MM.1S (cell line): Measurements from ENCODE around the gene FBXO8.

Source experiments
- DNase-seq: peaks from one replicate; pipeline ENCODE4 v3.0.0-alpha.2; 2015
- H2AFZ ChIP-seq: fragments of 300-600 bp; sonication (generic); 2 replicates; pipeline ENCODE4 v1.6.0; 2016; ENCODE audit warnings: antibody characterized with exemption, low read length
- H3F3A ChIP-seq: fragments of 300-600 bp; sonication (generic); 2 replicates; pipeline ENCODE4 v1.6.1; 2016; ENCODE audit warnings: mild to moderate bottlenecking, antibody characterized with exemption, low read length, moderate library complexity, mixed read lengths; ENCODE audit not compliant: insufficient read depth
- H3K27ac ChIP-seq: fragments of 300-600 bp; sonication (generic); 2 replicates; pipeline ENCODE4 v1.5.1; 2016; ENCODE audit warnings: mild to moderate bottlenecking, low read length
- H3K27me3 ChIP-seq: fragments of 300-600 bp; sonication (generic); replicated peaks from 2 replicates; pipeline ENCODE4 v1.6.0; 2016; ENCODE audit warnings: low read length; ENCODE audit not compliant: insufficient read depth
- H3K36me3 ChIP-seq: fragments of 300-600 bp; sonication (generic); replicated peaks from 2 replicates; pipeline ENCODE4 v1.6.1; 2016; ENCODE audit warnings: mild to moderate bottlenecking, low read length, mixed read lengths; ENCODE audit not compliant: insufficient read depth
- H3K4me1 ChIP-seq: fragments of 300-600 bp; sonication (generic); 2 replicates; pipeline ENCODE4 v1.6.1; 2016; ENCODE audit warnings: low read length, mixed read lengths
- H3K4me2 ChIP-seq: fragments of 300-600 bp; sonication (generic); 2 replicates; pipeline ENCODE4 v1.6.0; 2016; ENCODE audit warnings: low read depth, low read length
- H3K4me3 ChIP-seq: fragments of 300-600 bp; sonication (generic); 2 replicates; pipeline ENCODE4 v1.5.1; 2016; ENCODE audit warnings: low read length, mixed read lengths
- H3K79me2 ChIP-seq: fragments of 300-600 bp; sonication (generic); 2 replicates; pipeline ENCODE4 v1.6.1; 2016; ENCODE audit warnings: mixed run types, low read length, mixed read lengths
- H3K9ac ChIP-seq: fragments of 300-600 bp; sonication (generic); 2 replicates; pipeline ENCODE4 v1.6.1; 2016; ENCODE audit warnings: low read length, mixed read lengths
- H3K9me2 ChIP-seq: fragments of 300-600 bp; sonication (generic); replicated peaks from 2 replicates; pipeline ENCODE4 v1.6.1; 2016; ENCODE audit warnings: mild to moderate bottlenecking, low read length, mixed read lengths; ENCODE audit not compliant: insufficient read depth
- H3K9me3 ChIP-seq: fragments of 300-600 bp; sonication (generic); replicated peaks from 2 replicates; pipeline ENCODE4 v1.6.1; 2016; ENCODE audit warnings: mild to moderate bottlenecking, low read length, mixed read lengths; ENCODE audit not compliant: insufficient read depth
- H4K20me1 ChIP-seq: fragments of 300-600 bp; sonication (generic); 2 replicates; pipeline ENCODE4 v1.6.1; 2016; ENCODE audit warnings: mild to moderate bottlenecking, low read length, moderate library complexity, mixed read lengths; ENCODE audit not compliant: insufficient read depth
- EZH2 ChIP-seq: fragments of 300-600 bp; sonication (generic); optimal IDR thresholded peaks from 2 replicates; pipeline ENCODE3; 2017; ENCODE audit warnings: low read depth, mild to moderate bottlenecking, antibody characterized with exemption, low read length, mixed read lengths
- EZH2phosphoT487 ChIP-seq: fragments of 300-600 bp; sonication (generic); IDR thresholded peaks from 2 replicates; pipeline ENCODE4 v1.6.1; 2018; ENCODE audit warnings: antibody characterized with exemption, low read length
- TF ChIP-seq, protein P1 (sequence below): fragments of 300-600 bp; sonication (generic); IDR thresholded peaks from 2 replicates; pipeline ENCODE4 v1.5.1; 2016; ENCODE audit warnings: antibody characterized with exemption, low read length, mixed read lengths

The FBXO8 gene

DNA sequence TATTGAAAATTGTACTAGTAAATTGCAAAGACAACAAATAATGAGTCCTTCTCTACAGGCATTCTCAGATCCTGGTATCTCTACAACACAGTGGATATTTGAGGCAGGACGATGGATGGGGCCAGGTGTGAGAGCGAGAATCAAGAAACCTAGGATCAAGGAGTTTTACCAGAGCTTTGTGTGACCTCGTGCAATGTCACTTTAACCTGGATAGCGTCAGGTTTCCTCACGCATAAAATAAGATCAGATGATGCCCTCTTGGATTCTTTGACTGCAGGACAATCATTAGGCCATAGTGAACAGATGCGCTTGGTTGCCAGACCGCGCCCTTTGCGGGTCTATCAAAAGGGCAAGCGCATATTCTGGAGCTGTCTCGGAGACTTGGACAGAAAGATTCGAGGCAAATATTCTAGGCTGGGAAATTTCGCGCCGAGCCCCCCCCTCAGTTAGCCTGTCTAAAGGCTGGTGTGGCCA is 66.6 kb downstream of the FBXO8 start:
- Histone ChIP-seq H3K4me1 (no peaks in the 10 kb centered on the region), H3K27ac (no peak overlapping the region), H3K9me2 (no peaks in the 10 kb centered on the region), H3F3A (no peaks in the 10 kb centered on the region), H2AFZ (no peak overlapping the region), H3K4me3 (no peak overlapping the region), H3K9me3 (no peaks in the 10 kb centered on the region), H3K27me3 (no peaks in the 10 kb centered on the region), H3K79me2 (no peaks in the 10 kb centered on the region), H3K36me3 (no peaks in the 10 kb centered on the region), H4K20me1 (no peaks in the 10 kb centered on the region), H3K4me2 (no peak overlapping the region), H3K9ac (no peak overlapping the region)
- TF ChIP-seq EZH2phosphoT487 (no peak), EZH2 (no peak)
- TF ChIP-seq, protein P1, sequence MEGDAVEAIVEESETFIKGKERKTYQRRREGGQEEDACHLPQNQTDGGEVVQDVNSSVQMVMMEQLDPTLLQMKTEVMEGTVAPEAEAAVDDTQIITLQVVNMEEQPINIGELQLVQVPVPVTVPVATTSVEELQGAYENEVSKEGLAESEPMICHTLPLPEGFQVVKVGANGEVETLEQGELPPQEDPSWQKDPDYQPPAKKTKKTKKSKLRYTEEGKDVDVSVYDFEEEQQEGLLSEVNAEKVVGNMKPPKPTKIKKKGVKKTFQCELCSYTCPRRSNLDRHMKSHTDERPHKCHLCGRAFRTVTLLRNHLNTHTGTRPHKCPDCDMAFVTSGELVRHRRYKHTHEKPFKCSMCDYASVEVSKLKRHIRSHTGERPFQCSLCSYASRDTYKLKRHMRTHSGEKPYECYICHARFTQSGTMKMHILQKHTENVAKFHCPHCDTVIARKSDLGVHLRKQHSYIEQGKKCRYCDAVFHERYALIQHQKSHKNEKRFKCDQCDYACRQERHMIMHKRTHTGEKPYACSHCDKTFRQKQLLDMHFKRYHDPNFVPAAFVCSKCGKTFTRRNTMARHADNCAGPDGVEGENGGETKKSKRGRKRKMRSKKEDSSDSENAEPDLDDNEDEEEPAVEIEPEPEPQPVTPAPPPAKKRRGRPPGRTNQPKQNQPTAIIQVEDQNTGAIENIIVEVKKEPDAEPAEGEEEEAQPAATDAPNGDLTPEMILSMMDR: no peak
- no peak for DNase-seq

DNA sequence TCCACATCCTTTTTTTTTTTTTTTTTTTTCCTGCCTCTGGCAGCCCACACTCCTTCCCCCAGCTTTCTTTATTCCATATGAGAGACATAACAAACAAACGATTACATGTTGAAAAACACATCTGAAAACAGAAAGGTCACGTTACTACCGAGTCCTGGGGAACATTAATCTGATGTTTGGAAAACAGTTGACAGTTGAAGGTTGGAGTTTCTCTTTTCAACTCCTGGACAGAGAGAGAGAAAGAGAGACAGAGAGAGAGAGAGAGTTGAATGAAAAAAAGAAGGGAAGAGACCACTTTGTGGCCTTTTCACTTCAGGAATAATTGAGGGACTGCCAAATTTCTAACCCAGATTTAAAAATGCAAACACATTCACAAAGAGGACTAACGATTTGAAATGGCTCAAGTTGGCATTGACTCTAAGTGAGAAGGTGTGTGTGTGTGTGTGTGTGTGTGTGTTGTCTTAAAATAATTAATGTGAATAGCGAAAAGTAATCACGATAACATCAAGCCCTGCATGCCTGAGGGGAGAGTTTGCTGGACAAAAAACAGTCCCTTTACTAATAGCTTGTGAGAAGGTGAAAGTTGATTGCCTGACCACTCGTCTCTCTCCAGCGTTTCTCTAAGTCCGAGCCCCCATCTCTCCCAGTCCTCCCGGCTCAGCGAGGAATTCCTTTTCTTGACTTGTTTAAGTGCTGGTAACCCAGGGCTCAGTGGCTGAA is 67.3 kb downstream of the FBXO8 start:
- no peaks in the 10 kb centered on the region for H3K4me1 ChIP-seq
- no peak overlapping the region for H2AFZ ChIP-seq
- TF ChIP-seq EZH2phosphoT487: no peak
- TF ChIP-seq, protein P1: no peak
- TF ChIP-seq EZH2: no peak
- no peak overlapping the region for H3K4me3 ChIP-seq
- H3K36me3 ChIP-seq: no peaks in the 10 kb centered on the region
- no peaks in the 10 kb centered on the region for H3K79me2 ChIP-seq
- H4K20me1 ChIP-seq: no peaks in the 10 kb centered on the region
- no peak overlapping the region for H3K4me2 ChIP-seq
- no peaks in the 10 kb centered on the region for H3K9me2 ChIP-seq
- H3F3A ChIP-seq: no peaks in the 10 kb centered on the region
- no peak overlapping the region for H3K9ac ChIP-seq
- no peaks in the 10 kb centered on the region for H3K27me3 ChIP-seq
- no peak overlapping the region for H3K27ac ChIP-seq
- H3K9me3 ChIP-seq: no peaks in the 10 kb centered on the region
- DNase-seq: no peak

DNA sequence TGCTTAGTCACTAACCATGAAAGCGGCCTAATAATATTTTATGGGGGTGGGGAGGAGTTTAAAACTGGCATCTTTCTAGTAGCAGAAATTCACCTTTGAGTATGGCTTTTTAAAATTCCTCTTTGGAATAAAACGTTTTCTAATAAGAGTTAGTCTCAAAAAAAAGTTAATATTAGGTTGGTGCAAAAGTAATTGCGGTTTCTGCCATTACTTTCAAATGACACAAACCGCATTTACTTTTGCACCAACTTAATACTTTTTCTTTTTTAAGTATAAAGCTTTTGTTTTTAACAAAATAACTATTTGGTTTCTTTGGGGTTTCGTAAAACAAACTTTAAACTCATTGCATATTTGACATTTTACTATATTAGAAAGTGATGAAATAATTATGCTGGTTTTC is 68.4 kb downstream of the FBXO8 start:
- H3K4me1 ChIP-seq: no peaks in the 10 kb centered on the region
- H3K4me2 ChIP-seq: no peak overlapping the region
- no peaks in the 10 kb centered on the region for H3K79me2 ChIP-seq
- H3K27me3 ChIP-seq: no peaks in the 10 kb centered on the region
- H3K4me3 ChIP-seq: no peak overlapping the region
- H3K36me3 ChIP-seq: no peaks in the 10 kb centered on the region
- TF ChIP-seq EZH2: no peak
- TF ChIP-seq, protein P1: no peak
- no peak for TF ChIP-seq EZH2phosphoT487
- H3K9ac ChIP-seq: no peak overlapping the region
- no peaks in the 10 kb centered on the region for H3K9me3 ChIP-seq
- DNase-seq: no peak
- no peak overlapping the region for H3K27ac ChIP-seq
- no peaks in the 10 kb centered on the region for H4K20me1 ChIP-seq
- no peaks in the 10 kb centered on the region for H3K9me2 ChIP-seq
- H3F3A ChIP-seq: no peaks in the 10 kb centered on the region
- H2AFZ ChIP-seq: no peak overlapping the region
